SK-N-MC (cell line): ENCODE measurements around the gene SNX15.
A peak's percentile ranks its signal among the peaks of the same experiment; 100 is the strongest.

Experiments
- DNase-seq: peaks from one replicate; pipeline ENCODE4 v3.0.0-alpha.2; 2011; ENCODE audit warnings: low read depth, low spot score
- H3K27ac ChIP-seq: fragments of 200-600 bp; sonication (generic); 2 replicates; pipeline ENCODE4 v1.5.1; 2016; ENCODE audit warnings: mixed run types
- H3K36me3 ChIP-seq: fragments of 200-600 bp; sonication (generic); 2 replicates; pipeline ENCODE4 v1.6.1; 2017; ENCODE audit warnings: antibody characterized with exemption, low read length, mixed read lengths; ENCODE audit not compliant: insufficient read depth
- H3K4me3 ChIP-seq: fragments of 200-600 bp; sonication (generic); 2 replicates; pipeline ENCODE4 v1.5.1; 2016
- H3K9ac ChIP-seq: fragments of 200-600 bp; sonication (generic); 2 replicates; pipeline ENCODE4 v1.8.0; 2017; ENCODE audit warnings: mixed run types, mixed read lengths; ENCODE audit not compliant: insufficient read length
- H3K9me3 ChIP-seq: fragments of 200-600 bp; sonication (generic); 2 replicates; pipeline ENCODE4 v1.6.1; 2017; ENCODE audit warnings: low read depth, mild to moderate bottlenecking, antibody characterized with exemption, low read length, moderate library complexity, mixed read lengths
- EZH2 ChIP-seq: fragments of 200-600 bp; sonication (generic); IDR thresholded peaks from one replicate; pipeline ENCODE4 v1.6.1; 2017; ENCODE audit warnings: antibody characterized with exemption
- FOXP2 ChIP-seq: optimal IDR thresholded peaks from 2 replicates; pipeline ENCODE3; 2011; ENCODE audit warnings: mild to moderate bottlenecking, moderate library complexity; ENCODE audit not compliant: insufficient read depth; ENCODE audit errors: extremely low read length, control extremely low read depth
- POLR2AphosphoS5 ChIP-seq: IDR thresholded peaks from 2 replicates; pipeline ENCODE4 v1.6.1; 2012; ENCODE audit warnings: mild to moderate bottlenecking, low read depth, low read length, borderline replicate concordance

SNX15 gene

GRCh38 chr11:65026810-65027209, 429 bp upstream of the SNX15 start:
- no peak for DNase-seq
- TF ChIP-seq EZH2 (no peak), FOXP2 (no peak), POLR2AphosphoS5 (no peak)
- H3K9ac ChIP-seq, result peak overlapping the region; percentile 62
- peaks cover 5% of the 10 kb centered on the region; the same call in 1 of the 2 replicates for H3K36me3 ChIP-seq
- H3K27ac ChIP-seq, result no peak overlapping the region
- no peaks in the 10 kb centered on the region for H3K9me3 ChIP-seq
- H3K4me3 ChIP-seq, result peak overlapping the region; percentile 84

GRCh38 chr11:65032216-65032615, 5.0 kb downstream of the SNX15 start:
- Histone ChIP-seq H3K9me3 (no peaks in the 10 kb centered on the region), H3K27ac (no peak overlapping the region), H3K9ac (no peak overlapping the region), H3K4me3 (no peak overlapping the region), H3K36me3 (no peaks in the 10 kb centered on the region)
- no peak for DNase-seq
- TF ChIP-seq POLR2AphosphoS5, result no peak
- no peak for TF ChIP-seq EZH2
- TF ChIP-seq FOXP2, result no peak

- Histone ChIP-seq H3K9ac (no peak overlapping the region), H3K4me3 (no peak overlapping the region), H3K27ac (no peak overlapping the region), H3K9me3 (no peaks in the 10 kb centered on the region), H3K36me3 (no peaks in the 10 kb centered on the region)
- TF ChIP-seq EZH2 (no peak), POLR2AphosphoS5 (no peak)
- no peak for DNase-seq
These were observed 7.2 kb downstream of the SNX15 start for GRCh38 chr11:65034423-65034822.

GRCh38 chr11:65035579-65035978, 8.3 kb downstream of the SNX15 start:
- DNase-seq, result no peak
- Histone ChIP-seq H3K36me3 (no peaks in the 10 kb centered on the region), H3K27ac (no peak overlapping the region), H3K9me3 (no peaks in the 10 kb centered on the region), H3K9ac (no peak overlapping the region), H3K4me3 (no peak overlapping the region)
- TF ChIP-seq POLR2AphosphoS5 (no peak), EZH2 (no peak), FOXP2 (no peak)

- H3K4me3 ChIP-seq, result no peak overlapping the region
- H3K9me3 ChIP-seq, result no peaks in the 10 kb centered on the region
- no peak overlapping the region for H3K9ac ChIP-seq
- TF ChIP-seq FOXP2, result no peak
- H3K36me3 ChIP-seq, result no peaks in the 10 kb centered on the region
- no peak for DNase-seq
- H3K27ac ChIP-seq, result no peak overlapping the region
These were observed 9.7 kb downstream of the SNX15 start for GRCh38 chr11:65036931-65037330.

GRCh38 chr11:65040520-65040846, 13.2 kb downstream of the SNX15 start:
- DNase-seq, result no peak
- H3K36me3 ChIP-seq, result peaks cover 13% of the 10 kb centered on the region

GRCh38 chr11:65040847-65041622, 13.8 kb downstream of the SNX15 start, which contains the start of gene SAC3D1:
Gene SAC3D1 (plus strand): TSS chr11:65041210. CDS start chr11:65041293, 83 bp downstream.
- peak; percentile 56 for DNase-seq
- Histone ChIP-seq H3K4me3 (peak within 1 kb of the TSS; percentile 94), H3K36me3 (peaks cover 13% of the 10 kb centered on the region), H3K9ac (peak within 1 kb of the TSS; percentile 92), H3K9me3 (no peaks in the 10 kb centered on the region), H3K27ac (peak within 1 kb of the TSS; percentile 93)
- TF ChIP-seq POLR2AphosphoS5 (peak; percentile 87), EZH2 (no peak), FOXP2 (no peak)

More at GRCh38 chr11:65040520-65040846, 13.2 kb downstream of the SNX15 start:
- Histone ChIP-seq H3K27ac (peak overlapping the region; percentile 93), H3K4me3 (peak overlapping the region; percentile 94), H3K9me3 (no peaks in the 10 kb centered on the region), H3K9ac (peak overlapping the region; percentile 92)
- TF ChIP-seq FOXP2, result no peak
- TF ChIP-seq POLR2AphosphoS5, result no peak
- no peak for TF ChIP-seq EZH2

- DNase-seq, result no peak
- no peak for TF ChIP-seq FOXP2
- TF ChIP-seq EZH2, result no peak
- TF ChIP-seq POLR2AphosphoS5, result no peak
- no peak overlapping the region for H3K9ac ChIP-seq
- peaks cover 13% of the 10 kb centered on the region for H3K36me3 ChIP-seq
- H3K27ac ChIP-seq, result no peak overlapping the region
- no peaks in the 10 kb centered on the region for H3K9me3 ChIP-seq
- no peak overlapping the region for H3K4me3 ChIP-seq
These were observed 15.7 kb downstream of the SNX15 start for GRCh38 chr11:65042891-65043290.
